KMS-11 (cell line): ENCODE results near the gene ARHGEF33.

Experiments
- H2AFZ ChIP-seq: fragments of 200-600 bp; sonication (generic); 2 replicates; pipeline ENCODE4 v1.6.1; 2016; ENCODE audit warnings: antibody characterized with exemption, mixed run types, low read depth
- H3K27ac ChIP-seq: fragments of 200-600 bp; sonication (generic); 2 replicates; pipeline ENCODE4 v1.6.1; 2016; ENCODE audit warnings: mild to moderate bottlenecking, mixed run types
- H3K27me3 ChIP-seq: fragments of 200-600 bp; sonication (generic); 2 replicates; pipeline ENCODE4 v1.6.1; 2017; ENCODE audit warnings: mild to moderate bottlenecking, low read depth, mixed run types, moderate library complexity; ENCODE audit not compliant: insufficient read depth
- H3K36me3 ChIP-seq: fragments of 200-600 bp; sonication (generic); 2 replicates; pipeline ENCODE4 v1.6.1; 2017; ENCODE audit warnings: mild to moderate bottlenecking, mixed run types; ENCODE audit not compliant: insufficient read depth
- H3K4me1 ChIP-seq: fragments of 200-600 bp; sonication (generic); 2 replicates; pipeline ENCODE4 v1.6.1; 2016; ENCODE audit warnings: mild to moderate bottlenecking, low read depth, mixed run types; ENCODE audit not compliant: poor library complexity, severe bottlenecking
- H3K4me2 ChIP-seq: fragments of 200-600 bp; sonication (generic); 2 replicates; pipeline ENCODE4 v1.7.0; 2016; ENCODE audit warnings: mild to moderate bottlenecking, mixed run types
- H3K4me3 ChIP-seq: fragments of 200-600 bp; sonication (generic); IDR thresholded peaks from 2 replicates; pipeline ENCODE4 v1.6.1; 2017; ENCODE audit warnings: low read depth, low read length, mixed read lengths; ENCODE audit not compliant: insufficient read depth
- H3K79me2 ChIP-seq: fragments of 200-600 bp; sonication (generic); 2 replicates; pipeline ENCODE4 v1.6.1; 2016; ENCODE audit warnings: low read depth, mixed run types; ENCODE audit not compliant: insufficient read depth
- H3K9ac ChIP-seq: fragments of 200-600 bp; sonication (generic); 2 replicates; pipeline ENCODE4 v1.6.1; 2016; ENCODE audit warnings: mild to moderate bottlenecking, mixed run types
- H4K20me1 ChIP-seq: fragments of 200-600 bp; sonication (generic); 2 replicates; pipeline ENCODE4 v1.6.1; 2016; ENCODE audit warnings: mild to moderate bottlenecking, mixed run types; ENCODE audit not compliant: insufficient read depth
- CTCF ChIP-seq: fragments of 200-600 bp; sonication (generic); conservative IDR thresholded peaks from 2 replicates; pipeline ENCODE4 v1.6.1; 2017; ENCODE audit warnings: low read depth, mild to moderate bottlenecking, antibody characterized with exemption, low read length, moderate library complexity, mixed read lengths

The ARHGEF33 gene

GRCh38 chr2:38887347-38887746 is 2.3 kb upstream of the ARHGEF33 start:
- no peak for TF ChIP-seq CTCF
- H3K27me3 ChIP-seq = no peaks in the 10 kb centered on the region

GRCh38 chr2:38887902-38888554 is 1.6 kb upstream of the ARHGEF33 start:
- no peak overlapping the region for H2AFZ ChIP-seq
- H3K4me2 ChIP-seq = no peak overlapping the region
- H3K36me3 ChIP-seq = no peaks in the 10 kb centered on the region
- H4K20me1 ChIP-seq = no peaks in the 10 kb centered on the region
- no peaks in the 10 kb centered on the region for H3K79me2 ChIP-seq
- H3K27me3 ChIP-seq = no peaks in the 10 kb centered on the region
- no peak overlapping the region for H3K4me3 ChIP-seq
- no peak overlapping the region for H3K27ac ChIP-seq
- H3K4me1 ChIP-seq = no peaks in the 10 kb centered on the region
- TF ChIP-seq CTCF = no peak
- no peak overlapping the region for H3K9ac ChIP-seq

More at GRCh38 chr2:38887347-38887746, 2.3 kb upstream of the ARHGEF33 start:
- no peaks in the 10 kb centered on the region for H3K4me1 ChIP-seq
- H3K27ac ChIP-seq = no peak overlapping the region
- no peak overlapping the region for H3K4me3 ChIP-seq
- no peak overlapping the region for H3K4me2 ChIP-seq
- H2AFZ ChIP-seq = no peak overlapping the region
- no peaks in the 10 kb centered on the region for H4K20me1 ChIP-seq
- H3K79me2 ChIP-seq = no peaks in the 10 kb centered on the region
- H3K9ac ChIP-seq = no peak overlapping the region
- no peaks in the 10 kb centered on the region for H3K36me3 ChIP-seq

- Histone ChIP-seq H3K4me1 (no peaks in the 10 kb centered on the region), H2AFZ (no peak overlapping the region), H3K4me3 (no peak overlapping the region), H3K27ac (no peak overlapping the region), H3K36me3 (no peaks in the 10 kb centered on the region), H3K4me2 (no peak overlapping the region), H3K9ac (no peak overlapping the region), H3K27me3 (no peaks in the 10 kb centered on the region), H3K79me2 (no peaks in the 10 kb centered on the region), H4K20me1 (no peaks in the 10 kb centered on the region)
- TF ChIP-seq CTCF = no peak
Measured at GRCh38 chr2:38889045-38889444, 630 bp upstream of the ARHGEF33 start.

GRCh38 chr2:38892819-38893218 is 3.1 kb downstream of the ARHGEF33 start:
- TF ChIP-seq CTCF = no peak
- H3K9ac ChIP-seq = no peak overlapping the region
- H2AFZ ChIP-seq = no peak overlapping the region
- H3K4me2 ChIP-seq = no peak overlapping the region
- H3K4me1 ChIP-seq = no peaks in the 10 kb centered on the region
- no peak overlapping the region for H3K27ac ChIP-seq
- no peaks in the 10 kb centered on the region for H3K36me3 ChIP-seq
- H3K27me3 ChIP-seq = no peaks in the 10 kb centered on the region
- no peaks in the 10 kb centered on the region for H3K79me2 ChIP-seq
- no peaks in the 10 kb centered on the region for H4K20me1 ChIP-seq
- no peak overlapping the region for H3K4me3 ChIP-seq
